GM19395 (cell line): ENCODE results near the gene NTSR1.

Experiments used
- ATAC-seq: cut with Tn5 transposase; IDR thresholded peaks from one replicate; pipeline ENCODE4 v1.9.1; 2021; ENCODE audit warnings: mild to moderate bottlenecking, moderate library complexity; ENCODE audit not compliant: unreplicated experiment

Gene NTSR1

DNA sequence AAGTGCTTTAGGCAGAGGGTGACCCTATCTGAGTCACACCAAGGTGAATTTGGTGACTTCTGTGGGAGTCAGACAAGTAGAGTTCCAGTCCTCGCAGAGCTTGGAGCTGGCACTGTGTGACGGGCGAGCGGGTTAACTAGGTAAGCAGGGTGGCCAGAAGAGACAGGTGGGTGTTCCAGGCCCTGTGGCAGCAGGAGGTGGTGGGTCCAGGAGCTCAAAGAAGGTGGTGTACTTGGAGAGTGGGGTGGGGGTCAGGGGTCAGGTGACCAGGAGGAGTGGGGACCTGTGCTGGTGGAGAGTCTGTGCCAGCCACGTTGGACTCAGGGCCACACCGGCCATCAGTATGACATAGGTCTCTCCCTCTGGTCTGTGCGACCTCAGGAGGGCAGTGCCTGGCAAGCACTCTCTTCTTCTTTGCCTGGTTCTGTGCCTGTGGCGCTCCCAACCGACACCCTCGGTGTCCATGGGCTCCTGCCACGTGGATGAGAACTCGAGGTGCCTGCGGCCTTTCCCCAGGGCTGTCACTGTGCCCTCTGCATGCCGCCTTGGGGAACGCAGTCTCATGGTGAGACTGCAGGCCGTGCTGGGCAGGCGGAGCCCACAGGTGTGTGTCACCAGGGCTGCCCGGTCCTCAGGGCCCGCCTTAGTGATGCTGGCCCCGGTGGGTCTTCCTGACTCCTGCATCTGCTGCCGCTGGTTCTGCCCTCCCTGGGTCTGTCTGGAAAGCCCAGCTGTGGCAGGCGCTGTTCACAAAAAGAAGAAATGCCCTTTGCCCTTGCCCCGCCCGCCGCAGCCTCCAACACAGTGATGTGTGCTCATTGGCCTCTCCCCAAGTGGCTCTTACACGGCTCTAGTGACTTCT is 89.3 kb downstream of the NTSR1 start:
- ATAC-seq: no peak

DNA sequence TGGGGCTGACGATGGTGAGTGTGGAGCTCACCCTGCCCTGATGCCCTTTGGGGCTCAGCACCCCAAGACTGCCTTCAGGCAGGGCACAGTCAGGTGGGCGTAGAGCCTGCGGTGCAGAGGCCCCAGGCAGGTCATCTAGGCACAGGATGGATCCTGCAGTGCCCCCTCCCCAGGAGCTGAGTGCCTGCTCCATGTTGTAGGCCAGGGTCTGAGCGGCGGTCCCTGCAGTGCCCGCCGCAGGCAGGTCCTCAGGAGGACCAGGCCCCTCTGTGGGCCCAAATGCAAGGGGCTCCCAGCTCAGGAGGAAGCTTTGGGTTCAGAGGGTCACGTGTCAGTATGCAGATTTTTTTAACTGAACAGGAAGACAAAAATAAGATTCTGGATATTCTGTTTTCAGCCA is 90.4 kb downstream of the NTSR1 start:
- no peak for ATAC-seq

DNA sequence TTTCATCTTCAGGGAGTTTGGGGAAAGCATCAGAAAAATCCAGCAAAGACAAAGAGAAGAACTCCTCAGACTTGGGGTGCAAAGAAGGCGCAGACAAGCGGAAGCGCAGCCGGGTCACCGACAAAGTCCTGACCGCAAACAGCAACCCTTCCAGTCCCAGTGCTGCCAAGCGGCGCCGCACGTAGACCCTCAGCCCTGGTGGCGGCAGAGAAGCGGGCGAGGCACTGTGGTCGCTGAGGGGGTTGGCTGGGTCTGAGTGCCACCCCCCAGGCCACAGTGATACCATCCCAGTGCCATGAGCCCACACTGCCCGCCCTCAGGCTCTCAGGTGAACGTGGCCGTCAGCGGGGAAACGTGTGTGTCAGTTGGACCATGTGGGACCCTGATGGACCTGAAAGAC is 90.8 kb downstream of the NTSR1 start:
- no peak for ATAC-seq

DNA sequence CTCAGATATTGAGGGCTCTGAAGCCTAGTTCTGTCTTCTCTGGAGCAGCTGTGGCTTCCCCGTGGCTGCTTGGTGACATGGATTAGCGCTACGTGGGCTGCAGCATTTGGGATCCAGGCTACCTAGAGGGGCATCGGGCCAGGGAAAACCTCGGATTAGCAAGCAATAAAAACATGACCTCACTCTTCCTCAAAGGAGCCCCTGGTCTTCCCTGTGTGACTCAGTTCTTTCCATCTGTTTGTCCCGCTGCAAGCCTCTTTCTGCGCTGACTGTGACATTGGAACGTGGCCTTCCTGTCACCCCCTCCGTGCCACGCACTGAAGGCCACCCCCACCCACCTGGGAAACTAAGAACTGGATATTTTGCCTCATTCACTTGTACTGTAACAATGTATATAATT is 91.2 kb downstream of the NTSR1 start:
- ATAC-seq: no peak

DNA sequence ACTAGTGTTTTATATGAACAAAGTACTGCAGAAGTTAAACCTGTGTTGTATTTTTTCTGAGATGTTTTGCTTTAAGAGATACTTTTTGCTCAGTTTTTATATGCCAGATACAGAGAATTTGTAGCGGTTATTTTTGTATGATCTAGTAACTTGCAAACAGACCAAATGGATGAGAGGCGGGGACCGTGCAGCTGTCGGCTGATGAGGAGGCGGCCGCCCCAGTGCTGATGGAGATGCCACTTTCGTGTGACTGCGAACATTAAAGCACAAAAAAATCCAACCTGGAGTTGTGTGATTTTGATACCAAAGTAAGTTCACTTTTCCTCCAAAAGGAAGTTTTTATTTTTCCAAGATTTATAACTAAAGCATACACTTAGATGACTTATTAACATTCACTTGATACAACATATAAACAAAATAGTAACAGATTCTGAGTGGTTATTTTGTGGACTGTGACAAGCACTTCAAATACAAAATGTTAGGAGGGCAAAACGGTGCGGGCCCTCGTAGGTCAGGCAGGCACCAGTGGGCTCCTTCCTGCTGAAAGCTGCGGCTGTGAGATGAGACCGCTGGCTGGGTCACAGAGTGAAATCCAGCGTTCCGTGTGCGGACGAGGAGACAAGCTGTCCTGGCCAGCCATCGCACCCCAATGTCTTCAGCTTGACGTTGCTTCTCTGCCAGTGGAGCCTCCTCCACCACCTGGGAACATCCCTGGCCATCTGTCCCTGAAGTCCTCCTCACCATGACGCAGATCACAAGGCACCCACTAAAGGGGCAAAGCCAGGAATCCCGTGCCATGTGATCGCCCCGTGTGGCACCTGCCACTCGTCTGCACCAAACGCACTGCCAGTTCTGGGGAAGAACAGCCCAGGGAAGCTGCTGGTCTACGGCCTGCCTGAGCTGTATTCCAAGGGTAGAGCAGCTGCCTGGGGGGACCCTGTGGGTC is 92.0 kb downstream of the NTSR1 start:
- no peak for ATAC-seq

DNA sequence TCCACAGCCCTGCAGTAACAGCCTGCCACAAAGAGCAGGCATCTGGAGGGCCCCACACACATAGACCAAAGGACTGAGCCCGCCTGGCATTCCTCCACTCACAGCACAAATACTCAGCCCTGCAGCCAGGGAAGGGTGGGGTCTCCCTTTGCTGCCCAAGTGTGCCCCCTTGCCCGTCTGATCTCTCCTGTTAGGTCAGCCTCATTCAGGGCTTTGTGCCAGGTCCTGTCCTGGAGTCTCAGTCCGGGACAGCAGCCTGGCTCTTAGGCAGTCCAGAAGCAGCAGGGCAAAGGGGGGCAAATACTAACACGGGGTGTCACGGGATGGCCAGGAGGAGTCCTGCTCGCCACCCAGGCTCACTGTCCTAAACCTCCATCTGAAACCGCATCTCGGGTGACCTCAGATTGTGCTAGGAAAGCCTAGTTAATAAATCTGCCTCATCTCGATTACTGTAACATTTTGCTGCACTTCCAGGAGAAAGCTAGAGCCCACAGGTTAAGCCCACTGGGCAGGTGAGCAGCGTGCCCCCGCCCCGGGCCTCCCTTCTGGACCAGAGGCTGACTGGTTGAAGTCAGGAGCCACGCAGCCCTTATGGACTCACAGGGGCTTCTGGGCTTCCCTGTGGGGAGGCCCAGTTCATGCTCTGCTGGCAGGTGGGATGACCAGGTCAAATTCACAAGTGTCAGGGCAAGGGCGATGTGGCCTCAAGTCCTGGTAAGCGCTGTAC is 92.8 kb downstream of the NTSR1 start:
- ATAC-seq: no peak

DNA sequence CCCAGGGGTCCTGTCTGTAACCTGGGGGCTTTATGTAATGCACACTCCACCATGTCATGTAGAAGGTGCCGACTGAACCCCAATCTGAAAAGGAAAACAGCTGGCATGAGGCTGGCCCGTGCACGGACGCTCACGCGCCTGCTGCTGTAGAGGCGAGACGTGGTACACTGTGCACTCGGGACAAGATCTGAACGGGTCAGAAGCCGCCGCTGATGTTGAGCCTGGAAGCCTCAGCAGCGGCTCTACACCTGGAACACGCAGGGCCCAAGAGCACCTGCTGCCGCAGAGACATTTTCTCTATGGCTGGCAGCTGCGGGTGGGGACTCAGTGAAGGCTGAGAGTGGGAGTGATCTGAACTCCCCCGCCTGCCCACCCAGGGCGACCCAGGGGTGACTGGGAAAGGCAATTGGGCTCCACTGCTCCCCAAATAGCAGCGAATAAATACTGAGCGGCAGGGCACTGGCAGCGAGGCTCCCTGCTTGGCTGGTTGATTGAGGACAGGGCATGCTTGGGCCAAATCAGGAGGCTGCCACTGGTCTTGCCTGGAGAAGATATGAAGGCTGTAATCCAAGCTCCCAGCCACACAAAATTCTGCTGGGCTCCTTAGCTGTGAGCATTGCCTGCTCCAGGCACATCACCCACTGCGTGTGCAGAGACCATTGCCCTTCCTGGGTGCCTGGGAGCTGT is 93.5 kb downstream of the NTSR1 start:
- no peak for ATAC-seq

DNA sequence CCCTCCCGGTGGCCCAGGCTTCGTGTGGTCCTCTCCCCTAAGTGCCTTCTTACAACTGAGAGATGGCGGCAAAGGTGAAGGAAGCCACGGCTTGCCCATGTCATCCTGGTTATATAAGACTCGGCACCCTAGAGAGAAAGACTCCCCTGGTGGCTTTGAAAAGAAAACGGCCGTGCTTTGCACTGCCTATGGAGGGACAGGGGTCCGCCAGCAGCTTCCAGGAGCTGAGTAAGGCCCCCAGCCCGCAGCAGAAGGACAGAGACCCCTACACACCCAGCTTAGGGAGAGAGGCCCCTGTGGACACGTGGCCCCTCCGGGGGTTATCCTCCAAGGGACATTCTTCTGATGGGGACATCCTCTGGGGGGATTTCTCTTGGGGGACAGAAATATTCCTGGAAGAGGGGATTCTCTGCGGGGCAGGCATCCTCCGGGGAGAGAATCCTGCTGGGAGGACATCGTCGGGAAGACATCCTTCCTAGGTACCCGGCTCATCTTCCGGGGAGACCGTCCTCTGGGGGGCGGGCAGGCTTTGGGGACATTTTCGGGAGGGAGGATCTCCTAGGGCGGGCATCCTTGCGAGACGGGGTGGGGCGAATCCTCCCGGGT is 95.5 kb downstream of the NTSR1 start:
- ATAC-seq: no peak

DNA sequence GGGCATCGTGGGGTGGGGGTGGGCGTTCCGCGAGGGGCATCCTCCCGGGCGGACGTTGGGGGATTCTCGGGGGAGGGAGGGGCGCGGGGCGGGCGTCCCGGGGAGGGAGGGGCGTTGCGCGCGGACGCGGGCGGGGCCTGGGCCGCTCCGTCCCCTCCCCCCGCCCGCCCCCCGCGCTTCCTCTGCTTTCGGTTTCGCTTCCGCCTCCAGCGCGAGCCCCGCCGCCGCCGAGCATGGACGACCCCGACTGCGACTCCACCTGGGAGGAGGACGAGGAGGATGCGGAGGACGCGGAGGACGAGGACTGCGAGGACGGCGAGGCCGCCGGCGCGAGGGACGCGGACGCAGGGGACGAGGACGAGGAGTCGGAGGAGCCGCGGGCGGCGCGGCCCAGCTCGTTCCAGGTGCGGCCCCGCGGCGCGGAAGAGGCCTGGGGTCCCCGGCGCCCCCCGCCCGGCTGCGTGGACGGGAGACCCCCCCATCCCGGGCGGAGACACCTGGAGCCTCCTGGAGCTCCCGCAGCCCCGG is 96.1 kb downstream of the NTSR1 start, which contains the start of gene OGFR:
Gene OGFR (plus strand): TSS at position 209 of the 528 bp plus-strand sequence. CDS start 25 bp downstream, at position 234.
- ATAC-seq: no peak

DNA sequence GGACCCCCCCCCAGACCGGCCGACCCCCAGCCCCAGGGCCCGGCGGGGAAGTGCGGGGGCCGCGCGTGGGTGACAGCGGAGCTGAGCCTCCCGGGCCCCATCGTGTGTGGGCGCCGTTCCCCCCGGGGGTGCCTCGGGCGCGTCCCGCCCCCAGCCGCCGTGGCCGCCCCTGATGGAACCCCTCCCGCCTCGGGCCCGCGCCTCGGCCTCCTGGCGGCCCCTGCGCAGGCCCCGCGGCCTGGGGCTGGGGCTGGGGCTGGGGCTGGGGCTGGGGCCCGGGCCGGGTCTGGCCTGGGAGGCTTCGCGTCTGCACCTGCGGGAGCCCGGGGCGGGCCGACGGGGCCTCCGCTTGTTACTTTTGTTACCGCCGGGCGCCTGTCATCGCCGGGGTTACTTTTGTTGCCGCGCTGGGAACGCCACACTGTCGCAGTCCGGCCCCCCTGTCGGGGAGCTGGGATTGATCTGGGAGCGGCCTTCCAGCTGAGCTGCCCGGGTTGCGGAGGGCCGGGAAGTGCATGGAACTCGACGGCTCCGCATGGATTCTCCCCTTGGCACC is 96.6 kb downstream of the NTSR1 start:
- no peak for ATAC-seq

DNA sequence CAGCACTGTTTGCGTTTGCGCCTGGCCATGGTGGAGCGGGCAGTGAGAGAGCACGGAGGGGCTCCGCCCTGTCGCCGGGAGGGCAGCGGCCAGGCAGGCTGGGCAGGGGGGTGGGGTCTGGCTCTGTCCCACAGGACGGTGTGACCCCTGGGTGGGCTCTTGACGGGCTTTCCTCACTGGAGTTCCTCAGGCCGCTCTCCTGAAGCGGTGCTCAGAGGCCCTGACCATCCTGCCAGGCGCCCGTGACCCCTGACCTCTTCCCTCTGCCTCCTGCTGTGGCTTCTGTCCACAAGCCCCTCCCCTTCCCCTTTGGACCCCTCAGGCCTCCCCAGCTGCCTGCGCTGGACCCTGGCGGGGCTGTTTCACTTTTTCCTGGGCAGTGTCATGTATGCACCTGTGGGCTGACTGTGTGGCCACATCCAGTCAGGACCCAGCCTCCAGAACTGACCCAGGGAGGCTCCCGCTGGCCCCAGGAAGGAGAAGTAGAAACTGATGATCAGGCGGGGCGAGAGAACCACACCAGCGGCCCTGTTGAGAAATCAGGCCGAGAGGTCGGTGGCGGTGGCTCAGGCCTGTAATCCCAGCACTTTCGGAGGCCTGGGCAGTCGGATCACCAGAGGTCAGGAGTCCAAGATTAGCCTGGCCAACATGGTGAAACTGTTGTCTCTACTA is 97.2 kb downstream of the NTSR1 start:
- no peak for ATAC-seq

DNA sequence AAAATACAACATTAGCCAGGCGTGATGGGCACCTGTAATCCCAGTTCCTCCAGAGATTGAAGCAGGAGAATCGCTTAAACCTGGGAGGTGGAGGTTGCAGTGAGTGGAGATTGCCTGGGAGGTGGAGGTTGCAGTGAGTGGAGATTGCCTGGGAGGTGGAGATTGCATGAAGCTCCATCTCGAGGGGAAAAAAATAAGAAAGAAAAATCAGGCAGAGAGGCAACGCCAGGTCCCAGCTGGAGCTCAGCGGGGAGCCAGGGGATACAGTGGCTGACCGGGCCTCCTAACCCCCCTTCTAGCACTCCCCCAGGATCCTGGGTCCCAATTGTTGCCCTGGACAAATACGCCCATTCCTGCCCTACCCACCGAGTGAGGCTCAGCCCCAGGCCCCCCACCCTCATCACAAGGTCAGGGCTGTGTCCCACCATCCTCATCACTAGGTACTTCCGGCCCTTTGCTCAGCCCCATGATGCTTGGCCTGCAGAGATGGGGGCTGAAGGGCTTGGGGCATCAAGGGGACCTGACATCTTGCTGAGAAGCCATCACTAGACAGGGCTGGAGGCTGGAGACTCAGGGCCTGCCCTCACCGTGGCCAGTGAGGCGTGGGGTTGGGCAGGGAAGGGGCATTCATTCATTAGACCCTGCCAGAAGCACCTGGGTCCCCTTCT is 97.9 kb downstream of the NTSR1 start:
- no peak for ATAC-seq

DNA sequence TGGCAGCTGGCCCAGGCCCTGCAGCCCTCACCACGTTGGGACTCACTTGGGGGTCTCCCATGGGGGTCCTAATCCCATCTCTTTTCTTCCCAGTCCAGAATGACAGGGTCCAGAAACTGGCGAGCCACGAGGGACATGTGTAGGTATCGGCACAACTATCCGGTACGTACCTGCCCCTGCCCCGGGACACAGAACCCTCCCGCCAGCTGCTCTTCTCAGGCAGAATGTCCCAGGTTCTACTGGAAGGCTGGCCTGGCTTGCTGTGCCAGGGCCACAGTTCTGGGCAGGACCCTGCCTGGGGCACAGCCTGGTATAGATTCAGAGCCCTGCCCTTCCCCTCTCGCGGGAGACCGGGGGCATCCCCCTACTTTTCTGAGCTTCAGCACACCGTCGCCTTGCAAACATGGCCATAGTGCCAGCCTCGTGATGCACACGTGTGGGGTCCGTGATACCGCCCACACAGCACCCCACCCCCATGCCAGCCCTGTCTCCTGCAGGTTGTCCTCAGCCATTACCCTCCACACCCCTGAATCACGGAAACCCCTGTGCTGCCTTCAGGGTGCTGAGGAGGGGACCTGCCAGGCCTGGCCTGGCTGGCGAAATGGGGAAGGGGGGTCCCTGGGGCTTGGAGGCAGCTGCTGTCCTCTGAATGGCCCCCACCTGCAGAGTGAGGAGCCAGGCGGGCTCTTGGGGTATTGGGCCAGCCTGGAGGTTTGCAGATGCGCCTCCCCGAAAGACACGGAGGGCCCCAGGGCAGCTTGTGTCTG is 99.0 kb downstream of the NTSR1 start:
- no peak for ATAC-seq

DNA sequence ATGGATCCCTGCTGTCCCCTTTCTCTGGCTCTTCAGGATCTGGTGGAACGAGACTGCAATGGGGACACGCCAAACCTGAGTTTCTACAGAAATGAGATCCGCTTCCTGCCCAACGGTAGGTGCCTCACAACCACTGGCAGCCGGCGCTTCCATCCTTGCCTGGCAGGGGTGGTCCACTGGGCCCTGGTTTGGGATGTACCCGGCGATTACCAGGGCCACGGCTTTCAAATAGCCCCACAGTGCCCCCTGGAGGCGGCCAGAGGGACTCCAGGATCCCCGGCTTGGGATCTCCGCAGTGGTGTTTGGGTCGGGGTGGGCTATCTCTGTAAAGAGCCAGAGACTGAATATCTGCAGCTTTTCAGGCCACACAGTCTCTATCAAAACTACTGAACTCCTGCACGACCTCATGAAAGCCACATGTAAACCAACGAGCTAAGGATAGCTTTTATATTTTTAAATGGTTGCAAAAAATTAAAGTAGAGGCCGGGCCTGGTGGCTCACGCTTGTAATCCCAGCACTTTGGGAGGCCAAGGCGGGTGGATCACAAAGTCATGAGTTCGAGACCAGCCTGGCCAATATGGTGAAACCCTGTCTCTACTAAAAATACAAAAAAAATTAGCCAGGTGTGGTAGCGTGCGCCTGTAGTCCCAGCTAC is 99.7 kb downstream of the NTSR1 start:
- ATAC-seq: no peak

DNA sequence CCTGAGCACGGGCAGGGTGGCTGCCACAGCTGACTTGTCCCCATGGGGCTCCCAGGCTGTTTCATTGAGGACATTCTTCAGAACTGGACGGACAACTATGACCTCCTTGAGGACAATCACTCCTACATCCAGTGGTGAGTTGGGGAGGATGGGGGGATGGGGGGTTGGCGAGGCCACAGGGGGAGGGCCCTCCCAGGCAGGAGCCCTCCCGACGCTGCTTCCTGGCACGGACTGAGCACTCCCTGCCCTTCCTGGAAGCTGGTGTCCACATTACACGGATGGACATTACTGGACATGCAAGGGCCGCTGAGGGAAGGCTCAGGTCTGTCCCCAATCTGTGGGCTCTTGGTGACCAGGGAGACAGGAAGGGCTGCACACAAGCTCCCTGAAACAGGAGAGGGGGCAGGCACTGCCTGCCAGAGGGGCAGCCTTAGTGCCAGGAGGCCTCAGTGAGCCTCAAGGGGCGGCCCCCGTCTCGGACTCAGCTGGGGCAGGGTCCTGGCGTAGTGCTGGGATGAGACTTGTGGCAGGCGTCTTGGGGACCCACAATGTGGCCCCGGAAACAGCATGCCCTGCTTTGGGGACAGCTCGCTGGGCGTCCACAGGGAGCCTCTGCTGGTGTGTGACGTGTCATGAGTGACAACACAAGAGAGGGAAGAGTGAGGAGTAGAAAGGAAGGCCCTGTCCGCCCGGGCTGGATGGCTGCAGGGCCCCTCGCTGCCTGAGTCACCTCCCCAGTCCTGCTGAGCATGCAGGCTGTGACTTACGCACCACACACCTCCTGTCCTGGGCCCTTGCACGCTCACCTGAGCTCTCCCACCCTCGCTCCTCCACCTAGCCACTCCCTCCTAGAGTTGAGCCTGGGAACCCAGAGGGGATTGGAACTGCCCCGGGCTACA is 101.1 kb downstream of the NTSR1 start:
- ATAC-seq: no peak

DNA sequence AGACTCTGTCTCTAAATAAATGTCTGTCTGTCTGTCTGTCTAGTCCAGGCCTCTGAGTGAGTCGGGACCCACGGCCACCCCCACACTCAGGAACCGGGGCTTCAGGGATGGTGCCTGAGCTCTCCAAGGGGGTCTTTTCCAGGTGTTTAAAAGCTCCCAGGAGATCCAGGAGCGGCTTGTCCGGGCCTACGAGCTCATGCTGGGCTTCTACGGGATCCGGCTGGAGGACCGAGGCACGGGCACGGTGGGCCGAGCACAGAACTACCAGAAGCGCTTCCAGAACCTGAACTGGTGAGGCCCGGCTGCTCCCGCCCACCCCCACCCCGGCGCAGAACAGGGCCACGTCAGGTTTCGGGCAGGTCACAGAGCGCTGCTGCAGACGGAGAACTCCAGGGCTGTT is 102.7 kb downstream of the NTSR1 start:
- no peak for ATAC-seq
